DND-41 (cell line): Measurements from ENCODE around the gene NKAPL.

Source experiments
- ATAC-seq: fragments of 200-7000 bp; cut with Tn5 transposase; 3 replicates; pipeline ENCODE4 v1.9.1; 2021; ENCODE audit warnings: low read depth; ENCODE audit not compliant: insufficient read depth
- DNase-seq: peaks from one replicate; pipeline ENCODE4 v3.0.0-alpha.2; 2020
- H2AFZ ChIP-seq: 2 replicates; pipeline ENCODE4 v1.6.0; 2012; ENCODE audit warnings: low read depth, low read length
- H3K27ac ChIP-seq: 2 replicates; pipeline ENCODE4 v1.5.1; 2012; ENCODE audit warnings: low read length, inconsistent platforms
- H3K27me3 ChIP-seq: fragments of 200-600 bp; sonication (generic); 2 replicates; pipeline ENCODE4 v1.6.0; 2012; ENCODE audit warnings: low read length, mild to moderate bottlenecking, inconsistent platforms; ENCODE audit not compliant: insufficient read depth, poor library complexity
- H3K36me3 ChIP-seq: 2 replicates; pipeline ENCODE4 v1.5.1; 2012; ENCODE audit warnings: low read length, inconsistent platforms; ENCODE audit not compliant: insufficient read depth
- H3K4me1 ChIP-seq: 2 replicates; pipeline ENCODE4 v1.5.1; 2012; ENCODE audit warnings: mild to moderate bottlenecking, low read length; ENCODE audit not compliant: insufficient read depth
- H3K4me2 ChIP-seq: 2 replicates; pipeline ENCODE4 v1.6.0; 2012; ENCODE audit warnings: mild to moderate bottlenecking, moderate library complexity, low read length, inconsistent platforms; ENCODE audit not compliant: insufficient read depth
- H3K4me3 ChIP-seq, 2 experiments: fragments of 200-600 bp in 1 of 2; shearing (Covaris generic) in 1 of 2; 2 replicates each; pipeline ENCODE4 v1.5.1; 2012 to 2016; ENCODE audit warnings: inconsistent platforms in 2 of 2, low read length in 2 of 2, mild to moderate bottlenecking in 2 of 2, low read depth in 1 of 2, moderate library complexity in 1 of 2
- H3K79me2 ChIP-seq: 2 replicates; pipeline ENCODE4 v1.6.0; 2012; ENCODE audit warnings: low read length, inconsistent platforms; ENCODE audit not compliant: insufficient read depth
- H3K9ac ChIP-seq: 2 replicates; pipeline ENCODE4 v1.6.0; 2012; ENCODE audit warnings: low read depth, mild to moderate bottlenecking, inconsistent platforms, low read length, moderate library complexity
- H3K9me3 ChIP-seq: 2 replicates; pipeline ENCODE4 v1.5.1; 2012; ENCODE audit warnings: low read length, moderate library complexity, mild to moderate bottlenecking, inconsistent platforms; ENCODE audit not compliant: insufficient read depth, severe bottlenecking
- H4K20me1 ChIP-seq: 2 replicates; pipeline ENCODE4 v1.6.0; 2012; ENCODE audit warnings: low read length; ENCODE audit not compliant: insufficient read depth
- CTCF ChIP-seq: IDR thresholded peaks from 2 replicates; pipeline ENCODE4 v1.5.1; 2012; ENCODE audit warnings: borderline replicate concordance, low read length, moderate library complexity, mild to moderate bottlenecking; ENCODE audit not compliant: poor library complexity, severe bottlenecking; ENCODE audit errors: extremely low read depth
- EZH2 ChIP-seq: IDR thresholded peaks from 3 replicates; pipeline ENCODE4 v1.6.1; 2012; ENCODE audit warnings: borderline replicate concordance, low read depth, mild to moderate bottlenecking, moderate library complexity, low read length, inconsistent platforms; ENCODE audit not compliant: severe bottlenecking

The NKAPL gene

GRCh38 chr6:28250747-28251146 lies 8.3 kb upstream of the NKAPL start:
- H3K9me3 ChIP-seq, result no peaks in the 10 kb centered on the region
- H3K4me3 ChIP-seq, result peak overlapping the region; percentile 94; a peak in 3 of 4 replicates
- H3K9ac ChIP-seq, result peak overlapping the region; percentile 83; the same call in 1 of the 2 replicates
- H3K4me2 ChIP-seq, result peak overlapping the region; percentile 82
- peaks cover 24% of the 10 kb centered on the region for H3K36me3 ChIP-seq
- no peak overlapping the region for H2AFZ ChIP-seq
- no peak for DNase-seq
- H3K4me1 ChIP-seq, result peaks cover 27% of the 10 kb centered on the region
- no peak for ATAC-seq
- H3K27me3 ChIP-seq, result no peaks in the 10 kb centered on the region
- peaks cover 22% of the 10 kb centered on the region for H3K79me2 ChIP-seq
- H4K20me1 ChIP-seq, result no peaks in the 10 kb centered on the region
- no peak overlapping the region for H3K27ac ChIP-seq
- TF ChIP-seq EZH2 (no peak), CTCF (no peak)

GRCh38 chr6:28251661-28252008 lies 7.5 kb upstream of the NKAPL start:
- peak overlapping the region; percentile 94 for H2AFZ ChIP-seq
- DNase-seq (peak; percentile 37), ATAC-seq (peak; percentile 66)
- peak overlapping the region; percentile 83 for H3K9ac ChIP-seq
- peak overlapping the region; percentile 82 for H3K4me2 ChIP-seq
- H3K36me3 ChIP-seq, result peaks cover 15% of the 10 kb centered on the region
- H3K27me3 ChIP-seq, result no peaks in the 10 kb centered on the region
- no peaks in the 10 kb centered on the region for H3K9me3 ChIP-seq
- peaks cover 27% of the 10 kb centered on the region for H3K4me1 ChIP-seq
- no peaks in the 10 kb centered on the region for H4K20me1 ChIP-seq
- peak overlapping the region; percentile 94 for H3K4me3 ChIP-seq
- H3K79me2 ChIP-seq, result peaks cover 22% of the 10 kb centered on the region
- TF ChIP-seq EZH2 (no peak), CTCF (no peak)
- H3K27ac ChIP-seq, result peak overlapping the region; percentile 86

- DNase-seq (peak; percentile 88), ATAC-seq (peak; percentile 95)
- no peak for TF ChIP-seq EZH2
- no peak for TF ChIP-seq CTCF
- H3K9me3 ChIP-seq, result no peaks in the 10 kb centered on the region
- H3K9ac ChIP-seq, result peak within 1 kb of the TSS; percentile 83
- H3K4me3 ChIP-seq, result peak within 1 kb of the TSS; percentile 94
- peak within 1 kb of the TSS; percentile 82 for H3K4me2 ChIP-seq
- peak within 1 kb of the TSS; percentile 94 for H2AFZ ChIP-seq
- no peaks in the 10 kb centered on the region for H4K20me1 ChIP-seq
- peaks cover 10% of the 10 kb centered on the region for H3K36me3 ChIP-seq
- H3K79me2 ChIP-seq, result peaks cover 22% of the 10 kb centered on the region
- H3K27me3 ChIP-seq, result no peaks in the 10 kb centered on the region
- peaks cover 27% of the 10 kb centered on the region for H3K4me1 ChIP-seq
- H3K27ac ChIP-seq, result peak within 1 kb of the TSS; percentile 86
Measured at GRCh38 chr6:28252009-28252975, 6.8 kb upstream of the NKAPL start, which contains the start of gene ZKSCAN4. TSS of gene ZKSCAN4 (minus strand) at chr6:28252269. CDS start at chr6:28251980, 289 bp downstream.
